ENCODE results near the gene HOXD10.
A peak's percentile ranks its signal among the peaks of the same experiment; 100 is the strongest.

The HOXD10 gene

DNA sequence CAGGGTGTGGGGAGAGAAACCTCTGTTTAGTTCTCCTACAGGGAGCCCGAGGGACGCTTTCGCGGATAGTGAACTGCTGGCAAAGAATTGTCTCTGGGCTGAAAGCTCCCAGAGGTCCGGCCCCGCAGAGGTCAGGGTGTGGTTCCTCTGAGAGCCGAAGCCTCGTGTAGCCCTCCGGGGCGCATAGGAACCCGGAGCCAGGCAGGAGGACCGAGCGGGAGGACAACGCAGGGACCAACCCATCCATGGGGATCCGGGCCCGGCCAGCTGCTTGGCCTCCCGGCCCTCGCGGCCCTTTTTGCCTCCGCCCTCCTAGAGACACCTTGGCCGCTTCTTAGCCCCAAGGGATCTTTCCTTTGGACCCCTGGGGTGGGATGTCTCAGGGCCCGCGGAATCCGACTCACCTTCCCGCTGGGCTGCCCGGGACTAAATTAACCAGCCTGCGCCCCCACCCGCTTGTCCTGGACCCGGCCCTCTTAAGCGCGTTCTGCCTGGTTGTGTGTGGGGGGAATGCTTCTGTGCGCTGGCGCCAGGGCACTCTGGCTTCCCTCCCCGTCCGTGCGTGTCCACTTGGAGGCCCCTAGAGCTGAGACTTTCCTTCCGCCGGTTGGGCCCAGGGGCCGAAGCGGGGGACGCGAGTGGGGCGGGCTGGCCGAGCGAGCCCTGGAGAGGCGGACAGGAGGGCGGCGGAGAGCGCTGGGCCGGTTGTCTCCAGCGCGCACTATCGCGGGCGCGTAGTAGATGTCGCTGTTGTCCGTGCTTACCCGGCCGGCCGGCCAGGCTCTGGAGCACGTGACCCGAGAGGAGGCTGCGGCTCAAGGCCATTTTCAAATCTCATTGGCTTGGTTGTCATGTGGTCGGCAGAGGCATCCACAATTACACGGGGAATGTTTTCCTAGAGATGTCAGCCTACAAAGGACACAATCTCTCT is at the start of gene HOXD10:
Gene HOXD10 (plus strand): TSS at position 896 of the 931 bp plus-strand sequence. CDS start 56 bp downstream, outside the sequence.
- peak; percentile 86 for DNase-seq

DNA sequence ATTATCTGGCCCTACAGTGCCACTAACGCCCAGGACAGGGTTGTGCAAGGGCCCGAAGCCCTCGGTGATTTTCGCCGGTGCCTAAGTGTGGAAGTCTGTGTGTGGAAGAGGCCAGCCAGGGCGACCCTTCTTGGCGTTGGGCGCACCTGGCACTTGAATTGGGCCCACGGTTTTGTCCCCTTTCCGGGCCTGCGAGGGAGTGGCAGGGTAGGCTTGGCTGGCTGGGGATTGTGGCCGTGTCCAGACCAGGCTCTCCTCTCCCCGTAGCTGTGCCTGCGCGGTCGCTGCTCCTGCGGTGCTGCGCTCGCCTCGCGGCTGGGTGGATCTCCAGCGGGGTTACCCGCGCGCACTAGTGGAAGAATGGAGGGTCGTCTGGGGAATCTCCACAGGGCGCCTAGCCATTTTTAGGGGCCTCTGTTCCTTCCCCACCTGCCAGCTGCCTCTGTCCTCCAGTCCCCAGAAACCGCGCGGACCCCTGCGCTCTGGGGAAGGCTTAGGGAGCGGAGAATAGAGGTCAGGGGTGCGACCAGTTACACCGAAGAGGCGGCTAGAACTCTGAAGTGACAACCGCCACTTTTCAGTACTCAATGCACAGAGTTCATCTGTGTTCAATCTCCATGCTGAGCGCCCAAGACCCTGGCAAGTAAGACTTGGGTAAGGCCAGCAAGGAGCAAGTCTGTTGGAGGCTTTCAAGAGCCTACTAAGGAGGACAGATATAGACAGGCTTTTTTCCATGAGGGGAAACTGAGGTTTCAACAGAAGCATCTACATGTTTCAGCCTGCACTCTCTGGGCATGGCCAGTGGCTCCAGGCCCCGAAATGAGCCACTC is 48.8 kb upstream of the HOXD10 start:
- no peak for DNase-seq

DNA sequence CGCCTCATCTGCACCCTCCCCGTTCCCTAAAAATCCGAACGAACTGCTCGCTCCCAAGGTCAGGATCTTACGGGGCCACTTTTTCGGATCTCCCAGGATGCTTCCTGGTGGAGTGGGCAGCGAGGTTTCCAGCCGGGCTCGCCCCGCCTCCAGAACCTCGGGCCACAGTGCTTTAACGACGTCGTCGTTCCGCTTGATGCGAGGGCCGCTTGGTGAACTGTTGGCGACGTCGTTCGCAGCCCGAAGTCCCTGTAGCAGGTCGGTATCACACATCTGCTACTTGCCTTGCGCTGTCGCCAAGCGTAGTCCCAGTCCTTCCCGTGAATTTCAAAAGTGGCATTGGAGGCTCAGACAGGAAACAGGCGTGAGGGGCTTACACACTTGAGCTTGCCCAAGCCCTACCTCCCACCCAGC is 48.2 kb upstream of the HOXD10 start:
- DNase-seq = no peak

DNA sequence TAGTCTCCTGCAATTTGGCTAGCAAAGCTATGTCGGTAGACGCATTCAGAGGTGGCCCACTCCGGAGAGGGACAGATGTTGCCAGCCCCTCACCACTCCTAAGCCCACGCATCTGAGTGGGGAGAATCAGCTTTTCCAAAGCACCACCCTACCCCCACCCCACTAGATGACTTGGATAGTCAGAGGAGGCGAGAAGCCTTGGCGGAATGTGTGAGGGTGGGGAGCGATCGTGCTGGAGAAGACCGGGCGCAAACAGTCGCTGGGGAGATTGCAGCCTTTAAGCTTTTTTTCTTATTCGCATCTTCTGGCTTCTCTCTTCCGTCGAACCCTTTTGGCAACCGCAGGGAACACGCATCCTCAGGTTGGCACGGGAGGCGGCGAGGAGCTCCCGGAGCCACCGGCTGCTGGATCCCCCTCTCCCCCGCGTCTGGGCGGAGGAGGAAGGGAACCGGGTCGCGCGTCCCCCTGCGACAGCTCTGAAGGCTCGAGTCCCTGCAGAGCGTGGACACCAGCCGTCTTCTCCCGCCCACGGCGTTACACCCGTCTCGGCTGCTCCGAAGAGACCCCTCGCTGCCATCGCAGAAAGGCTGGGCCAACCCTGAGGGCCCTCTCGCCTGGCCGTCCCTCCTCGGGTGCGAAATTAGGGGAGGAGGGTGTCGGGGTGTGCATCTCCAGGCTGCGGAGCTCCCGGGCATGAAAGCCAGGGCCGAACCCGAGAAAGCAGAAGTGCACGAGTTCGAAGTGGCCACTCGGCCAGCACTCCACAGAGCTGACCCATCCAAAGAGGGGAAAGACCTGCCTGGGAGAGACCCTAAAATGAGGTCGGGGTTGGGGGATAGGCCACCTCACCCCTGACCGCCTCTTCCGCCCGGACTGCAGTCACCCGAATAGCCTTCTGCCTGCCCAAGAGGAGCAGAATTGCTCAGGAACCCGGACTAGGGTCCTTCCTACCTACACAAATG is 45.0 kb upstream of the HOXD10 start:
- DNase-seq = no peak

DNA sequence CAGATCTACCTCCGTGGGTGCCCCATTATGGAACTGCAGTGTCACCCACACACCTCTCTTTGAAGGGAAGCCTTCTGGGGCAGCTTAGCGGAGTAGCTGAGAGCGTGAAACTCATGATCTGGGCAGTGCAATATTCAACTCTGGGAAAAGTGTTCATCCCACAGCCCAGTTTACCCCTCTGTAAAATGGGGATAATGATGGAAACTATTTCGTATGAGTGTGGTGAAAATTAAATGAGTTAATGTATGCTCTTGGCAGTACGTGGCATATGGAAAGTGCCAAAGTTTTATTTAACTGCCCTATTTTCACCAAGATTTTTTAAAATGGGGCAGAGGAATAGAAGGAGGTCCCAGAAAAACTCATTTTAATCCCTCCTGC is 44.3 kb upstream of the HOXD10 start:
- no peak for DNase-seq

DNA sequence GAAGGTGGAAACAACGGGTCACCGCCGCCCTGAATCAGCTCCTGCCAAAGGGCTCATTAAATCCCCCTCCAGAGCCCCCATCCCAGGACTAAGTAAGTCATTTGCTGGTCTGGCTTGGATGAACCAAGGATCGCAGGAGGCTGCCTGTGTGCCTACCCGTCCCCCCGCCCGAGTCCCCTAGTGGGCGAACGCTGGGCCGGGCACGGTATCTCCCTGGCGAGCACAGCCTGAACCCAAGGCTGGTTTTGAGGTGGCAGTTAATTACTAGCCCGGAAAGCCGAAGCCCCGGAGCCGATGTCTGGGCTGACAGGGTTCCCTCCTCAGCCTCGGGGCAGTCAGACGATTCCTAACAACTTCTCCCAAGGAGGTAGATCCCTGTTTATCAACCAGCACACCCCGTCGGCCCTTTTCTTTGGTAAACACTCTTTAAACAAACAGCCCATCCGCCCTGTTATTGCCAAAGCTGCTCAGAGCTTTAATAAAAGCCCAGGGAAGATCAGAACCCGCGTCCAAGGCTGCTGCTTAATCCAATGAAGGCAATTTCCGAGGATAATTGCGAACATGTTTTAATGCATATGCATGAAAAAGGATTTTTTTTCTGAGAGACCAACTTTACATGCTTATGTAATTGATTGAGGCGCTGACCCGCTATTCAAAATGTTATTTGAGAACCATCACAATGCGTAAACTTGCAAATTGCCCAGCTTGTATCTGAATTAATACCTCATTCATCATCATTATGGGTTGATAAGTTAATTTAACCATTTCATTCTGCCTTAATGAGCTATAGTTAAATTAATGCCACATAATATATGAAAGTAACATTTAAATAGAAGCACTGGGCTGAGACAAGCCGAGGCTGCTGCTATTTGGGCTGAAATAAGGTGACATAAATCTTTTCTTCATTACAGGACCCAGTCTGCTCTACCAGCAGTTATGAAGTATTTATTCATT is 43.4 kb upstream of the HOXD10 start:
- DNase-seq = no peak

DNA sequence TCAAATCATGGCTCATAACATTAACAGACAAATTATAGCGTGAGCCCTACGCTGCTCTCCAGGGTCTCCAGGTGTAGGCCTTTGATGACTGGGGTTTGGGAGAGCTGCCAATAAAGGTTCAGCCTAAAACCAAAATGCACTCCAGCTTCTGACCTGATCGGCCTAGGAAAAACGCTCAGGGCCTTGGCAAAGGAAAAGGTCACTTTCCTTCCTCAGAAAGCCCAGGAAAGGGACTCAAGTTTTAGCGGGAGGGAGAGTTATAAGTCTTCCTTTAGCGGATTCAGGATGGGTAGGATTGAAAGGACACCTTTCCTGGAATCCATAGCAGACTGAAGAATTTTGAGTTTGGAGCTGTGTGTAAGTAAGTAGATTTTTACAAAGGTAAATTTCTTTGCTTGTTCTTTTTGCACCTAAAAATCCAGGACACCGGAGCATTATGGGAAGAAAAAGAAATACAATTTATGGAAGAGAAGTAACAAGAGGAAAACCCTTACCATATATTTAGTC is 41.6 kb upstream of the HOXD10 start:
- no peak for DNase-seq

GRCh38 chr2:176075481-176075880 is 41.1 kb upstream of the HOXD10 start:
- DNase-seq = no peak

- no peak for DNase-seq
Observed at GRCh38 chr2:176076063-176076462, 40.5 kb upstream of the HOXD10 start.

DNA sequence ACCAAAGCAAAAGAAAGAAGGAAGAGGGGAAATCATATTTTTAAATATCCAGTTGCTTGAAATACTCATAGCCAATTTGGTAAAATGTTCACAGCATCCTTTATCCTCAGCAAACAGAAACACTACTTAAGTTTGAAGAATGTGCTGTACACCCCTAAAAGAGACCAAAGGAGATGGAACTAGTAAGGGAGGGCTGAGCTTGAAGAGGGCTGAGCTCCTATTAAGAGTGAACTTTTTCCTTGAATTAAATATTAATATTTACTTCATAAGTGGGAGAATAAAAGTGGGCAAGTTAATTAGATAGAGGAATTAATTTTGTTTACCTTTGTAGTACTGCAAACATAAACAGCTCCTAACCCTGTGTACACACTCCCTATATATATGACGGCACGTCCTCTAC is 39.8 kb upstream of the HOXD10 start:
- no peak for DNase-seq

- no peak for DNase-seq
Observed at GRCh38 chr2:176078541-176079284, 37.9 kb upstream of the HOXD10 start.

DNA sequence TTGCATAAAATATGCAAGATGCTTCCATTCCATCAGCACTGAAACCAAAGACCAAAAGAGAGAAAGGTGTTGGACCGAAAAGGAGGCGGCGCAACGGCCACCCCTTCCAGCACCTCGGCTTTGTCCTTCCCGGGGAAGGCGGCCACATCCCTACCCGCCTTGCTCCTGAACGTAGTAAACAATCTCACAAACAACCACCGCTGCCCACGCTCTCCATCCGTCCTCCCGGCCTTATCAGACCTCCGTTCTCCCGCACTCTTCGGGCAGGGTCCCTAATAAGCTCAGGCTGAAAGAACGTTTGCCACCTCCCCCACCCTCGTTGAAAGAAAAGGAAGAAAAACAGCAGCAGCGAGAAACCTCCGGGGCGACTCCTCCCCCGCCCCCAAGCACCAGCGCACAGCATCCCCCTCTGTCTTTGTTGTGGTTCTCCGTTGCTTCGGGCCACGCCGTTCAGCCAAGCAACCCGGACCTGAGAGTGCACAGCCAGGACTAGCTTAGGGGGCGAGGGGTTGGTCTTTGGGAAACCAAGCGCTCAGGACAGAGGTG is 37.2 kb upstream of the HOXD10 start:
- DNase-seq = no peak

GRCh38 chr2:176079831-176080539 is 36.6 kb upstream of the HOXD10 start:
- no peak for DNase-seq

DNA sequence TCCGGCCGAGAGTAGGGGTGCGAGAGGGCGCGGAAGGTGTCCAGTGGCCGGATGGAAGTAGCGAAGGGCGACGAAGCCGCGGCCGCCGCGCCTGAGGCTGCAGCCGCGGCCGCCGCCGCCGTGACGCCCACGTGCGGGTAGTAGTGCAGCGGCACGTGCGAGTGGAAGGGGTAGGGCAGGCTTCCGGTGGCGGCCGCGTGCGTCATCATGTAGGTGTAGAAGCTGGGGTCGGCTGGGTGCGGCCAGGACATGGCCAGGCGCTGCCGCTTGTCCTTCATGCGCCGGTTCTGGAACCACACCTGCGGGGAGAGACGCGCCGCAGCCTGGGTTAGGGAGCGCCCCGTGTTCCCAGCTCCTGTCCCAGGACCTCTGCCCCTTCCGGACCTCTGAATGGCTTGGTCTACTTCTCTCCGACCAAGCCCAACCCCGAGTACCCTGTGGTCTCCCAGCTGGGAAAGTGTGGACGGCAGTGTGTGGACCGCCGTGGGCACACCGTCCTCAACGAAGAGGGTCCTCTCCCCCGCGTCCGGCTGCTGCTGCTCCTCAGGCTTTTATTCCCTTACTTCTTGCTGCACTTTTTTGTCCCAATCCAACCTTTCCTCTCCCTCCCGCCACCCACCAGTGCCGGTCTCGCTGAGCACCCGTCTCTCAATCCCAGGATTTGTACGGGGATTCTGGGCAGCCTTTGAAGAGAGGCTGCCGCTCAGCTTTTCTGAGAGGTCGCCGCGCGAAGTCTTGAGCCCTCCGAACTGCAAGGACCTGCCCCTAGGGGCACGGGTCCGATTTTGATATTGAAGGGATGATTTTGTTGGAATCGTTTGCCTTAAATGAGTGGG is 35.8 kb upstream of the HOXD10 start:
- DNase-seq = no peak

DNA sequence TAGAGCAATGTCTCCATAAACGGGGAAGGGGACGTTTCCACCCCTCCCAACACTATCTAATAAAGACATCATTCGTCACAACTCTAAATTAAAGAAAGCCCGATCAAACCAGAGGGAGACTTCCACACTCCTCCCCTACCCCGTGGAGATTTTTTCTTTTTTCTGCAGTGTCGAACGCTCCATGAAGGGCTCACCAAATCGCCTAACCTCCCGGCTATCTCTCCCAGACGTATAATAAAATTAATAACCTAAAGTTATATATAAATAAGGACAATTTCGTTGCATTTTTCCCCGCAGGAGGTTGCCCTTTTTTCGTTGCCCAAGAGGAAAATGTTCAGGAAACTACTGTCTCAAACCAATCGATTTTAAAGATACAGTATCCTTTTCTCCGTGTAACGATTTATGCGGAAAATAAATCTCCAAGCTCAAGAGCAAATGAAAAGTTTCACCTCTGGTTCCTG is 35.2 kb upstream of the HOXD10 start:
- no peak for DNase-seq

GRCh38 chr2:176081837-176082524 is 34.6 kb upstream of the HOXD10 start:
- DNase-seq = no peak

DNA sequence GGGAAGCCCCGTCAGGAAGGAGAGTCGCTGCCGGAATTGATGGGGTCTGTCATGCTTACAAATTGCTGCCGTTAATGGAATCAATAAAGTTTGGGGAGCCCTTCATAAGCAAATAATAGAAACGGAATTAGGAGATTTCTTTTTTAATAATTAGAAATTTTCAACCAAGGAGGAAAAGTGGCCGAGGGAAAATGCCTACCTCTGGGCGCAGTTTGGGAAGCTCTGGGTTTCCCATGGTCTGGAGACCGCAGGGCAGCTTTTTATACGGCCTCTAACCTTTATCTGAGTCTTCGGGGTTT is 34.1 kb upstream of the HOXD10 start:
- DNase-seq = no peak
